Raji (cell line): ENCODE results near the gene TMEM38B.

Source experiments
- POLR2A ChIP-seq: IDR thresholded peaks from 2 replicates; pipeline ENCODE4 v1.6.1; 2011; ENCODE audit warnings: low read depth, low read length, control low read depth; ENCODE audit not compliant: insufficient read depth

Gene TMEM38B

GRCh38 chr9:105673850-105674387 lies 20.4 kb upstream of the TMEM38B start:
- TF ChIP-seq POLR2A, result no peak

GRCh38 chr9:105676351-105676923 lies 17.9 kb upstream of the TMEM38B start:
- no peak for TF ChIP-seq POLR2A

GRCh38 chr9:105678163-105678562 lies 16.2 kb upstream of the TMEM38B start:
- no peak for TF ChIP-seq POLR2A

- TF ChIP-seq POLR2A, result no peak
Measured at GRCh38 chr9:105678781-105679180, 15.6 kb upstream of the TMEM38B start.

GRCh38 chr9:105679257-105680022 lies 14.9 kb upstream of the TMEM38B start:
- no peak for TF ChIP-seq POLR2A

GRCh38 chr9:105681313-105681712 lies 13.0 kb upstream of the TMEM38B start:
- no peak for TF ChIP-seq POLR2A

- TF ChIP-seq POLR2A, result no peak
Measured at GRCh38 chr9:105681724-105682123, 12.6 kb upstream of the TMEM38B start.

- no peak for TF ChIP-seq POLR2A
Measured at GRCh38 chr9:105683688-105684275, 10.6 kb upstream of the TMEM38B start.

- TF ChIP-seq POLR2A, result no peak
Measured at GRCh38 chr9:105686936-105687335, 7.4 kb upstream of the TMEM38B start.

- TF ChIP-seq POLR2A, result no peak
Measured at GRCh38 chr9:105690742-105691141, 3.6 kb upstream of the TMEM38B start.

GRCh38 chr9:105693435-105694189 lies 729 bp upstream of the TMEM38B start:
- no peak for TF ChIP-seq POLR2A

GRCh38 chr9:105694848-105695581 lies 674 bp downstream of the TMEM38B start:
- no peak for TF ChIP-seq POLR2A

GRCh38 chr9:105696219-105696793 lies 2.0 kb downstream of the TMEM38B start:
- no peak for TF ChIP-seq POLR2A

- no peak for TF ChIP-seq POLR2A
Measured at GRCh38 chr9:105697871-105698270, 3.5 kb downstream of the TMEM38B start.
